Right lobe of liver (tissue), 4 donors: ENCODE data around the gene GALNT10.

Experiments
- CTCF ChIP-seq, 4 donors: fragments of 200-600 bp in 3 of 4; fragments of 450-650 bp in 1 of 4; IDR thresholded peaks; one replicate each; pipeline versions ENCODE4 v1.5.1 to v1.8.0; 2016 to 2022; ENCODE audit warnings: antibody characterized with exemption in 4 of 4, mild to moderate bottlenecking in 2 of 4
- POLR2A ChIP-seq: fragments of 450-650 bp; IDR thresholded peaks from one replicate; pipeline ENCODE4 v1.6.1; 2017; ENCODE audit warnings: antibody characterized with exemption, mild to moderate bottlenecking
- donor health status: DM: no; HTN: no; CAD: no.
- donor health status: DM: no; HTN: no; CAD: no.
- donor health status: DM: no; HTN: yes; CAD: no.

- TF ChIP-seq CTCF (IDR thresholded peaks at IDR 0.05), result no peak
- TF ChIP-seq POLR2A, result no peak
Measured at GRCh38 chr5:154385236-154385512, 194.6 kb downstream of the GALNT10 start.
